Heart left ventricle (tissue), 13 donors: Measurements from ENCODE around the gene MYL3.

Experiments used
- CTCF ChIP-seq, 12 donors: fragments of 200-600 bp; sonication (generic) in 4 of 12; IDR thresholded peaks; one replicate each; pipeline versions ENCODE4 v1.5.0 to v1.8.0; 2018 to 2022; ENCODE audit warnings: antibody characterized with exemption in 12 of 12, mild to moderate bottlenecking in 5 of 12
- POLR2A ChIP-seq, 2 donors: fragments of 450-650 bp; IDR thresholded peaks; one replicate each; pipeline ENCODE4 v1.6.1; 2017; ENCODE audit warnings: antibody characterized with exemption in 2 of 2, mild to moderate bottlenecking in 2 of 2, moderate library complexity in 2 of 2
- donor health status: ischemic (EF 13 %, LVEDD 7.1; RV severe dilation, severe dysfunction).
- donor health status: DM: no; HTN: yes; CAD: no.
- donor health status: DM: no; HTN: no; CAD: no.
- donor health status: ischemic (EF 25% LVEDD 6.9; RV normal size, moderate dysfunction).
- donor health status: ischemic (EF 25% LVEDD 5.7; RV mildly dilated, moderate dysfunction).
- donor health status: ischemic (EF 35%, LVEDD 5.7; RV mildly dilated, moderate dysfunction).
- donor health status: nonischemic (EF 11% LVEDD 7.7; RV severe dilation, severe dysfunction).
- donor health status: DM: yes; HTN: yes; CAD: no.
- donor health status: PGD.
- donor health status: ischemic (EF 29% LVEDD 5.4; RV normal size, mild dysfunction).
- donor health status: nonischemic (EF 23%, LVEDD 6.1; RV moderate dilation, normal function).

- TF ChIP-seq CTCF (IDR thresholded peaks at IDR 0.05) (no peak), POLR2A (IDR thresholded peaks at IDR 0.05) (no peak)
These were observed 8.0 kb upstream of the MYL3 start for GRCh38 chr3:46871222-46871621.
